Mammary epithelial cell (primary cell): Measurements from ENCODE around the gene DCUN1D2.

Experiments used
- CTCF ChIP-seq, 2 donors: IDR thresholded peaks in 1 of 2; conservative IDR thresholded peaks in 1 of 2; 2 replicates each; pipeline ENCODE4 v1.5.1; 2011 to 2012; ENCODE audit warnings: inconsistent platforms in 2 of 2, low read length in 2 of 2, mild to moderate bottlenecking in 2 of 2, control low read depth in 1 of 2, low read depth in 1 of 2; ENCODE audit not compliant: insufficient read depth in 1 of 2; ENCODE audit errors: extremely low read depth in 1 of 2
- EZH2 ChIP-seq: IDR thresholded peaks from 2 replicates; pipeline ENCODE4 v1.6.1; 2012; ENCODE audit warnings: low read length, inconsistent platforms, borderline replicate concordance

- TF ChIP-seq CTCF (conservative IDR thresholded peaks at IDR 0.05 in 1 of 2, IDR thresholded peaks at IDR 0.05 in 1 of 2; ENCODE audit: extremely low read depth in 1 of 2, insufficient read depth in 1 of 2, low read depth in 1 of 2, low read length in 2 of 2): no peak
- no peak for TF ChIP-seq EZH2
Measured at GRCh38 chr13:113475911-113476310, 14.6 kb downstream of the DCUN1D2 start.
